ENCODE measurements around the gene MARCHF3. TPM values are rescaled to one million over a fixed set of nuclear protein-coding genes. Genes with fewer than 3 reads are reported as not detected.
"Not testable (repeated sequence)": the region's sequence is repeated elsewhere in the genome, so short reads cannot be mapped to it uniquely, and the experiment has no call there.

MARCHF3 gene
- total and polyA plus RNA-seq, 5 experiments from 2014 or later, result 3.4 to 12.7 (median 9.3) TPM

DNA sequence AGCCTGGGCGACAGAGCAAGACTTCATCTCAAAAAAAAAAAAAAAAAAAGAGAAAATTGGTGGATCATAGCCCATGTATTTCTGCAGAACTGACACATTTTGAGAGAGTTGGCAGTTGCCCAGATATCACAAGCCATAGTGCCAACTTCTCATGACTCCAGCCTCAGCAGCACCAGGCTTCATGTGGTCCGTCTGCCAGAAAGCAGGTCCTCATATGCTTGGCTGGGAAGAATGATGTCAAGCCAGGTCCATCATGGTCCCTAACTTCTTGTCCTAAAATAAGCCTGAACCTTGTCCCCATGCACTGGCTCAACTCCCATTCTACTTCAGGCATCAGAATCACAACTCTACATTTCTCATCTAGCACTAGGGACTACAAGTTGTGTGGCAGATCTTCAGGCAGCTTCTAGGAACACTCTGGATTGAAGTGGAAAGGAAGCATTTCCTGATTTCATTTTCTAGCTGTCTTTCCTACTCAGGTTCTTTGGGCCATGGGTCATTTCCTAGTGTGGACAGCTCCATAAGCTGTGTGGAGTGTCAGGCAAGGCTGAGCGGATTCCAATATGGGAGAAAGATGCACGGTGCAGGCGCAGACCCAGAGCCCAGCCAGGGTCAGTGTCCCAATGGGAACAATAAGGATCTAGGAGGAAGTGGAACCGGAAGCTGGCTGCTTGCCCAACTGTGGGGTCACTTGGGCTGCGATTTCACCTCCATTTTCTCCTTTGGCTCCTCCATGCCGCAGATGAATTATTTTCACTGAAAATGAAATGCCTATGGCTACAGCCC is 163.3 kb downstream of the MARCHF3 start:
- H3K9me3 Mint-ChIP-seq, result no peaks in the 10 kb centered on the region
- peak overlapping the region in 2 of 10 donors; percentile 28 to 69 for H3K27ac Mint-ChIP-seq
- no peaks in the 10 kb centered on the region for H3K27me3 Mint-ChIP-seq
- H3K4me1 Mint-ChIP-seq, result peaks cover 9 to 14% (median 11%) of the 10 kb centered on the region in 4 donors
- ATAC-seq (no peak), DNase-seq (no peak)
- POLR2A ChIA-PET, result interaction anchor here (0.7 to 4.5 kb wide), 2 partner anchors 13 to 75 kb away, joined by 6 to 25 read pairs; no protein-coding TSS in a partner anchor
- H3K4me3 Mint-ChIP-seq, result no peak overlapping the region
- peaks cover 0 to 7% (median under 1%) of the 10 kb centered on the region in 3 donors for H3K36me3 Mint-ChIP-seq

DNA sequence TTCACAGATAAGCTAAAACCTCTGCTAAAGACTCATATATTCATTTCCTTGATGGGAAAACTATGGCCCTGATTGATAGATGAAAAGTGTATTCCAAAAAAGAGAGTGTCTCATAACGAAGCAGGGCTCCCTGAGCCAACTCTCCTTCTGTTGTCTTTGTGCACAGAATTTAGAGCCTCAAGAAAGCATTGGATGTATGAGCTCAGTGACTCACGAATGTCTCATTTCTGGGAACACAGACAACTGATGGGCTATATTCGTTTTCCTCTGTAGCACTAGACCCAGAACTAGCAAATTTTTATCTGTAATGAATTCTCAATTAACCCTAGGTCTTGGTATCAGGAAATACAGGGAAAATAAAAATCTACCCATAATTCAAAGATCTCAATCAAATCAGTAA is 165.1 kb downstream of the MARCHF3 start:
- H3K36me3 Mint-ChIP-seq, result peaks cover 0 to 7% (median 0%) of the 10 kb centered on the region in 3 donors
- H3K27me3 Mint-ChIP-seq, result no peaks in the 10 kb centered on the region
- no peak overlapping the region for H3K4me3 Mint-ChIP-seq
- H3K4me1 Mint-ChIP-seq, result peaks cover 9 to 14% (median 11%) of the 10 kb centered on the region in 4 donors
- no peaks in the 10 kb centered on the region for H3K9me3 Mint-ChIP-seq
- ATAC-seq (no peak), DNase-seq (no peak)
- POLR2A ChIA-PET, result interaction anchor here (4.5 kb wide), 1 partner anchor 12 kb away, joined by 25 read pairs; no protein-coding TSS in a partner anchor
- H3K27ac Mint-ChIP-seq, result peak overlapping the region in 1 of 10 donors; percentile 5

DNA sequence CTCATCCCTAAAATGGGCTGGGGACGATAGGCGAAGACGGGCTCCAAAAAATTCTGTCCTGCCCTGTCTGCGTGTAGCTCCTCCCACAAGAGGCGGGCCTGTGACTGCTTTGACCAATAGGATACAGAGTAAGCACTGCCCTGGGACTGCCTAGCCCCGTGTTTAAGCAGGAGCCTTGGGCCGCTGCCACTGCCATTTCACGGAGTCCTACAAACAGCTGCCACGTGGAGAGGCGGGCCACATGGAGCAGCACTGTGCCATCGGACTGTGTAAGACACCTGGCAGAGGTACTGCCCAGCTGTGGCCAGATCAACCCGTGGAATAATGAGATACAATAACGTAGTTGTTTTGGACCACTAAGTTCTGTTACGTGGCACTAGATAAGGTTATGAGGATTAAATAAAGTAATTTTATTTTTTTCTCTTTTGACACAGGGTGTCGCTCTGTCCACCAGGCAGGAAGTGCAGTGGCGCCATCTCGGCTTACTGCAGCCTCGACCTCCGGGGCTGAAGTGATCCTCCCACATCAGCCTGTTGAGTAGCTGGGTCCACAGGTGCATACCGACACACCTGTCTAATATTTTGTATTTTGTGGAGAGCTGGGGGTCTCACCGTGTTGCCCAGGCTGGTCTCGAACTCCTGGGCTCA is 166.2 kb downstream of the MARCHF3 start:
- Mint-ChIP-seq H3K27me3 (no peaks in the 10 kb centered on the region), H3K4me3 (no peak overlapping the region), H3K4me1 (peaks cover 7 to 8% (median 8%) of the 10 kb centered on the region in 4 donors), H3K9me3 (no peaks in the 10 kb centered on the region), H3K36me3 (peaks cover 0 to 7% (median 0%) of the 10 kb centered on the region in 3 donors), H3K27ac (no peak overlapping the region)
- POLR2A ChIA-PET, result no interaction called here
- DNase-seq (no peak), ATAC-seq (no peak)

DNA sequence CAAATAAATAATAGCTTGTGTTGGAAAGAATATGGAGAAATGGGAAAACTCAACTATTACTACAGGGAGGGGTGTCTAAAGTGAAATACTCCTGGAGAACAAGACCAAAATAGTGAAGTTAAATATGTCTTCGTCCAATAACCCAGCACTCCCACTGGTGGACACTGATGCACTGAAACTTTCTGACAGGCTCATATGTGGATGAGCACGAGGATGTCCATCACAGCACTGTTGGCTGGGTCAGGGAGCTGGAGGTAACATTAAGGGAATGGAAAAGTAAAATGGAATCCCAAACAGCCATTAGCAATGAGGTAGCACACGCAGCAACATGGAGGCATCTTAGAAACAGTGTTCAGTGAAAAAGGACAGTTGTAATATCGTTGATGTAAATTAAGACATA is 167.0 kb downstream of the MARCHF3 start:
- Mint-ChIP-seq H3K27me3 (no peaks in the 10 kb centered on the region), H3K4me1 (peaks cover 0 to 2% (median under 1%) of the 10 kb centered on the region in 4 donors), H3K9me3 (no peaks in the 10 kb centered on the region), H3K36me3 (peaks cover 0 to 7% (median 0%) of the 10 kb centered on the region in 3 donors), H3K4me3 (no peak overlapping the region), H3K27ac (peak overlapping the region in 2 of 10 donors; percentile 19 to 41)
- DNase-seq, result no peak
- POLR2A ChIA-PET, result no interaction called here
- no peak for ATAC-seq

DNA sequence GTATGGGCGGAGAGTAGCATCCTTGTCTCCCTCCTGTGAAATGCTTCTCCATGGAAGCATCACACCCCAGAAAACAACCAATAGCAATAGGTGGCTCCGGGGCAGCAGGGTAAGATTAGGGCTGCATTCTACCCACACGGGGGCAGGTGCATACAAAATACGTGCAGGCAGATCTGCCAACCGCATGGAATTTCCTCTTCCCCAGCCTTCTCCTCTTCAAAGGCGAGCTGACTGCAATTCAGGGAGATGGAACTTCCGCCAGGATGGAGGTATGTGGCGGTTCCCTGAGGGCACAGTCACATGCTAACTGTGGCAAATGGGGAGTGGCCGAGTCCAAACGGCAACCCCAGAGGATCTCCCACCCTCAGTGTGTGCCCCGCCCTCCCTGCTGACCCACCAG is 171.9 kb downstream of the MARCHF3 start:
- Mint-ChIP-seq H3K27ac (no peak overlapping the region), H3K4me1 (peaks cover 17 to 21% (median 17%) of the 10 kb centered on the region in 4 donors), H3K27me3 (no peaks in the 10 kb centered on the region), H3K9me3 (peaks cover 0 to 12% (median 0%) of the 10 kb centered on the region in 9 donors), H3K36me3 (peaks cover 0 to 8% (median 0%) of the 10 kb centered on the region in 3 donors), H3K4me3 (no peak overlapping the region)
- POLR2A ChIA-PET, result no interaction called here
- DNase-seq (no peak), ATAC-seq (no peak)

DNA sequence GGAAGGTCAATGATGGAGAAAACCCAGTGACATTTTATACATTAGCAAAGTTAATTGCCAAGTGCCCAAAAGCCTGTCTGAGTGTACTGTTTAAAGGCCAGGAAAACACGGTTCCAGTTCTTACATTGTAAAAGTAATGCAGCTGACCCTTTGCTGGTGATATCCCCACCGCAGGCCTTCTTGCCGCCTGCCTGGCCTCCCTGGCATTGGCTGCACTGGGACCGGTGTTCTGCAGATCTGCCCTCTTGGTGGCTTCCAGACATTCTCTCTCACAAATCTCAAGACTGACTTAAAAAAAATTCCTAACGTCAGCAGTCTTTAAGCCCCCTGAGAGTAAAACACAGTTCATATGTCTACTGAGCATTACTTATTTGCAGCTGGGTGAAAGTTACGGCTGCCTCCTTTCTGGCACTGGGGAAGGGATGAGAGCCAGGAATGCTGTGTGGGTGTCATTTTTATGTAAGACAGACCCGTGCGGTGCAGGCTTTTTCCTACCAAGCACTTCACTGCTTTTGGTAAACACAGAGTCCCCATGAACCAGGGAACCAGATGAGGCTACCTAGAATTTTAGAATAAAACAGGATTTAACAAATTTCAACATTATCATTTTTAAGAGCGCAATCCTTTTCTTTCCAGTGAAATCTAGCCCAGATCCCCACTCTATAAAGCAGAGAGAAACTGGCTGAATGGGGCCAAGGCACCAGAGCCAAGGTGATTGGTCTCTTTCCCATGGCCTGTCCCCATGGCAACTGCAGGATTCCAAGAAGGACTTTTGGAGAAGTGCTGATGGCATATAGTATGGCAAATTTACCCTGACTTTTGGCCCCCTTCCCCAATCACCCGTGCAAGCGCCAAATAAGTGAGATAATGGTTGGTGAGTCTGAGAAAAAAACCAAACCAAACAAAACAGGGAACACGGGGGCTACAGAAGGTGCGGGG is 172.6 kb downstream of the MARCHF3 start:
- no peaks in the 10 kb centered on the region for H3K27me3 Mint-ChIP-seq
- DNase-seq, result no peak
- no peak overlapping the region for H3K4me3 Mint-ChIP-seq
- peaks cover 0 to 8% (median 0%) of the 10 kb centered on the region in 3 donors for H3K36me3 Mint-ChIP-seq
- H3K9me3 Mint-ChIP-seq, result peaks cover 0 to 12% (median 0%) of the 10 kb centered on the region in 9 donors
- peaks cover 23 to 28% (median 24%) of the 10 kb centered on the region in 4 donors for H3K4me1 Mint-ChIP-seq
- peak overlapping the region in 1 of 10 donors; percentile 48 for H3K27ac Mint-ChIP-seq
- ATAC-seq, result no peak
- POLR2A ChIA-PET, result interaction anchor here (0.8 kb wide), 1 partner anchor 134 kb away, joined by 4 read pairs; no protein-coding TSS in a partner anchor

DNA sequence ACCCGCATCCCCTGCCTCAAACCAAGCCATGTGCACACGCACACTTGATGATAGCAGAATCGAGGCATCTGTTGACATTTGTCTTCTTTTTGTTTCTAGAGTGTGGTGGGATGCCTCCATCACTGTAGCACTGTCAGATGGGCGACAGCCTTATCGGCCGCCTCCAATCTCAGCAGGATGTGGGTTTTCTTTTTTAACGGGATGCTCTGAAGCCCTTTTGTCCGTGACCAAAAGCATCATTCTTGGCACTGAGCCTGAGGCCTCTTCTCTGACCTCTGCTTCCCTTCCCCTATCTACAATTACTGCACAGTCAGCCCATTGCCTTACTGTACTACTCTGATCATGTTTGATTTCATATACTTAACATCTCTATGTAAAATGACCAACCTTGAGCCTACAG is 175.1 kb downstream of the MARCHF3 start:
- H3K4me3 Mint-ChIP-seq, result peak overlapping the region; percentile 39 to 71 (median 64)
- H3K27ac Mint-ChIP-seq, result peak overlapping the region; percentile 42 to 93 (median 81)
- peaks cover 0 to 12% (median 0%) of the 10 kb centered on the region in 9 donors for H3K9me3 Mint-ChIP-seq
- DNase-seq, result peak in 2 of 10 donors; percentile 11 to 18
- ATAC-seq, result no peak
- POLR2A ChIA-PET, result interaction anchor here (0.9 to 5.4 kb wide), 3 partner anchors 9 to 78 kb away, joined by 6 to 72 read pairs (median 25); partner anchors contain the start of gene LMNB1
- H3K36me3 Mint-ChIP-seq, result peaks cover 0 to 8% (median 0%) of the 10 kb centered on the region in 3 donors
- H3K27me3 Mint-ChIP-seq, result no peaks in the 10 kb centered on the region
- H3K4me1 Mint-ChIP-seq, result peaks cover 33 to 53% (median 42%) of the 10 kb centered on the region in 4 donors

DNA sequence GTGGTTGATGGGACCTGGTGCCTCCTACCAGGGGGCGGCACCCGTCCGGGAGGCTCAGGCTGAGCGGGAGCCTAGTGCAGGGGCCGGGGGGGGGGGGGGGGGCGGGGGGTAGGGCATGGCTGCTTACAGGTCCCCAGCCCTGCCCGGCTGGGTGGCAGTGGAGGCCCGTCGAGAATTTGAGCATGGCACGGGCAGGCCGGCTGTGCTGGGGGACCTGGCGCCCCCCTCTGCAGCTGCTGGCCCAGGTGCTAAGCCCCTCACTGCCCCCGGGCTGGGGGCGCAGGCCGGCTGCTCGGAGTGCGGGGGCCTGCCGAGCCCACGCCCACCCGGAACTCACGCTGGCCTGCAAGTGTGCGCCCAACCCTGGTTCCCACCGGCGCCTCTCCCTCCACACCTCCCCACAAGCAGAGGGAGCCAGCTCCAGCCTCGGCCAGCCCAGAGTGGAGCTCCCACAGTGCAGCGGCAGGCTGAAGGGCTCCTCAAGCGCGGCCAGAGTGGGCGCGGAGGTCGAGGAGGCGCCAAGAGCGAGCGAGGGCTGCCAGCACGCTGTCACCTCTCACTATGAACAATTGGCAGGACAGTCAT is 175.7 kb downstream of the MARCHF3 start:
- H3K36me3 Mint-ChIP-seq, result peaks cover 0 to 8% (median 0%) of the 10 kb centered on the region in 3 donors
- H3K4me3 Mint-ChIP-seq, result peak overlapping the region in 5 of 10 donors; percentile 50 to 67 (median 65)
- peaks cover 0 to 12% (median 0%) of the 10 kb centered on the region in 9 donors for H3K9me3 Mint-ChIP-seq
- peaks cover 33 to 53% (median 42%) of the 10 kb centered on the region in 4 donors for H3K4me1 Mint-ChIP-seq
- POLR2A ChIA-PET, result interaction anchor here (0.8 to 5.4 kb wide), 17 partner anchors 9 to 375 kb away, joined by 3 to 72 read pairs (median 6); partner anchors contain the start of genes C5orf63, LMNB1, MARCHF3 and PHAX
- DNase-seq (no peak), ATAC-seq (no peak)
- peak overlapping the region in 9 of 10 donors; percentile 42 to 93 (median 81) for H3K27ac Mint-ChIP-seq
- H3K27me3 Mint-ChIP-seq, result no peaks in the 10 kb centered on the region

- H3K27me3 Mint-ChIP-seq, H3K36me3 Mint-ChIP-seq: not testable (repeated sequence)
- Mint-ChIP-seq H3K4me1 (peaks cover 36 to 58% (median 44%) of the 10 kb centered on the region in 4 donors), H3K27ac (peak overlapping the region; percentile 95 to 100 (median 99)), H3K9me3 (peaks cover 0 to 12% (median 0%) of the 10 kb centered on the region in 9 donors), H3K4me3 (peak overlapping the region; percentile 85 to 93 (median 90))
- peak; percentile 68 to 75 for ATAC-seq
- peak in 9 of 10 donors; percentile 42 to 75 (median 57) for DNase-seq
- POLR2A ChIA-PET, result interaction anchor here (0.7 to 5.4 kb wide), 24 partner anchors 8 to 376 kb away, joined by 3 to 72 read pairs (median 5); partner anchors contain the start of genes C5orf63, LMNB1, MARCHF3 and PHAX
Measured at GRCh38 chr5:126853541-126854307, 176.6 kb downstream of the MARCHF3 start.

GRCh38 chr5:126852841-126853271 is 177.5 kb downstream of the MARCHF3 start:
- no peak for ATAC-seq
- peaks cover 0 to 12% (median 0%) of the 10 kb centered on the region in 9 donors for H3K9me3 Mint-ChIP-seq
- H3K4me1 Mint-ChIP-seq, result peaks cover 34 to 66% (median 48%) of the 10 kb centered on the region in 4 donors
- peak overlapping the region; percentile 85 to 93 (median 90) for H3K4me3 Mint-ChIP-seq
- H3K27ac Mint-ChIP-seq, result peak overlapping the region; percentile 95 to 100 (median 99)
- DNase-seq, result no peak
- peaks cover 0 to 8% (median 0%) of the 10 kb centered on the region in 3 donors for H3K36me3 Mint-ChIP-seq
- POLR2A ChIA-PET, result interaction anchor here (0.7 to 5.4 kb wide), 20 partner anchors 14 to 376 kb away, joined by 3 to 72 read pairs (median 5); partner anchors contain the start of genes C5orf63, LMNB1, MARCHF3 and PHAX
- no peaks in the 10 kb centered on the region for H3K27me3 Mint-ChIP-seq

Measured in naive thymus-derived CD8-positive, alpha-beta T cell (primary cell).